ENCODE measurements around the gene UFSP2. TPM values are rescaled to one million over a fixed set of nuclear protein-coding genes. Genes with fewer than 3 reads are reported as not detected.
A peak's percentile ranks its signal among the peaks of the same experiment; 100 is the strongest.

Gene UFSP2
- total and polyA plus RNA-seq, 7 experiments from 2014 or later = 13.9 to 54.6 (median 26.5) TPM

DNA sequence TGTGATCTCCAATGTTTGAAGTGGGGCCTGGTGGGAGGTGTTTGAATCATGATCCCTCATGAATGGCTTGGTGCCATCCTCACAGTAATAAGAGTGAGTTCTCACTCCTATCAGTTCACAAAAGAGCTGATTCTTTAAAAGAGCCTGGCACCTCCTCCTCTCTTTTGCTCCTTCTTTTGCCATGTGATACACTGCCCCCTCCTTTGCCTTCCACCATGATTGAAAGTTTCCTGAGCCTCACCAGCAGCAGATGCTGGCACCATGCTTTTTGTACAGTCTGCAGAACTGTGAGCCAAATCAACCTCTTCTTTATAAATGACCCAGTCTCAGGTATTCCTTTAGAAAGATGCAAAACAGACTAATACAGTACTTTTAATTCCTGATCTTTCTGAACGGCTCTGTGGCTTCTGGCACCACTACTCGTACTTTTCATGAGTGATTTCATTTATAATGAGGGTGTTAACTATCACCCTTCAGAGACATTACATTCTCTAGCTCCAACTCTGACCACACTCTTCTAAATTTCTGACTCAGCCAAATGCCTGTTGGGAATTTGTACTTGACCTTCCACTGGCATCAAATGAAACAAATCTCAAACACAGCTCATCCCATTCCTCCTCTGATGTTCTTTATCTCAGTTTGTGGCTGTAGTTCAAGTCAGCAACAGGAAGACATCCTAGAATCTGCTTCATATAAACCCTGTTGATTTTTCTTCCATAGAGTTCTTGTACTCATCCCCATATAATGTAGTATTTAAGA is 4.2 kb downstream of the UFSP2 start:
- no peak overlapping the region for H3K4me3 ChIP-seq (ENCODE audit: low read length)
- peaks cover 4 to 29% (median 7%) of the 10 kb centered on the region in 3 experiments for H3K36me3 ChIP-seq (ENCODE audit: control insufficient read depth in 2 of 3, insufficient read depth in 3 of 3, low read length in 3 of 3)
- intact Hi-C loops (cut with micrococcal nuclease) = loop anchor here (10.0 kb wide), 3 partner anchors 773 to 1917 kb away; partner anchors contain the start of genes CYP4V2 (in 1 of the 2) and ING2 (in 1 of the 2)
- Mint-ChIP-seq H3K36me3 (peaks cover 19 to 28% (median 26%) of the 10 kb centered on the region in 5 donors), H3K4me3 (no peak overlapping the region), H3K4me1 (peaks cover 26 to 51% (median 45%) of the 10 kb centered on the region in 7 donors), H3K9me3 (peaks cover 0 to 2% (median 0%) of the 10 kb centered on the region in 11 donors), H3K27ac (peak overlapping the region in 2 of 9 donors; percentile 1 to 12), H3K27me3 (no peaks in the 10 kb centered on the region)
- ChIA-PET CTCF (no interaction called here), POLR2A (interaction anchor here (0.9 kb wide), 1 partner anchor 79 kb away, joined by 3 read pairs; no protein-coding TSS in a partner anchor)
- H3K27ac ChIP-seq (ENCODE audit: low read depth, low read length) = no peak overlapping the region
- ATAC-seq (no peak), DNase-seq (no peak)
- no peaks in the 10 kb centered on the region for H3K27me3 ChIP-seq (ENCODE audit: control insufficient read depth in 2 of 2, insufficient read depth in 2 of 2, low read length in 2 of 2)
- H3K4me1 ChIP-seq (ENCODE audit: control insufficient read depth in 2 of 2, insufficient read depth in 2 of 2, low read length in 2 of 2) = peaks cover 16 to 18% of the 10 kb centered on the region in 2 donors
- H3K9me3 ChIP-seq (ENCODE audit: control insufficient read depth in 2 of 3, low read length in 3 of 3) = no peaks in the 10 kb centered on the region

DNA sequence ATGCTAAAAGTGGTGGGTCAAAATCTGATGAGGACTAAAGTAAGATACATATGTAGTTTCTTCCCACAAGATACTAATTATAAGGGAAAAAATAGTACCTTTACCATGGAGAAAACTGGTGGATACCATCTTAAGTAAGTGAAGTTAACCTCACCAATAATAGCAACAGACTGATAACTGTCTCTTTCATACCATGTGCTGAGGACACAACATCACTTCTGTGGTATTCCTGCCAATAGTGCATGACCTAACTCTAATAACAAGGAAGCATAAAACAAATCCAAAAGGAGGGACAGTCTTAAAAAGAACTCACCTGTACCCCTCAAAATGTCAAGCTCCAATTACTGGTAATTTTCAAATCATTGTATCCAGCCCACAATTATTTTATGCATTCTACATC is 8.8 kb downstream of the UFSP2 start:
- H3K36me3 ChIP-seq (ENCODE audit: control insufficient read depth in 2 of 3, insufficient read depth in 3 of 3, low read length in 3 of 3) = peaks cover 4 to 41% (median 14%) of the 10 kb centered on the region in 3 experiments
- DNase-seq (no peak), ATAC-seq (no peak)
- H3K27me3 ChIP-seq (ENCODE audit: control insufficient read depth in 2 of 2, insufficient read depth in 2 of 2, low read length in 2 of 2) = no peaks in the 10 kb centered on the region
- Mint-ChIP-seq H3K4me3 (no peak overlapping the region), H3K36me3 (peaks cover 18 to 44% (median 28%) of the 10 kb centered on the region in 5 donors), H3K9me3 (no peaks in the 10 kb centered on the region), H3K27me3 (no peaks in the 10 kb centered on the region), H3K4me1 (peaks cover 3 to 22% (median 13%) of the 10 kb centered on the region in 7 donors), H3K27ac (peak overlapping the region in 1 of 9 donors; percentile 6)
- no peaks in the 10 kb centered on the region for H3K9me3 ChIP-seq (ENCODE audit: control insufficient read depth in 2 of 3, low read length in 3 of 3)
- no peak overlapping the region for H3K4me3 ChIP-seq (ENCODE audit: low read length)
- H3K4me1 ChIP-seq (ENCODE audit: control insufficient read depth in 2 of 2, insufficient read depth in 2 of 2, low read length in 2 of 2) = no peaks in the 10 kb centered on the region
- ChIA-PET CTCF (no interaction called here), POLR2A (interaction anchor here (0.7 to 0.8 kb wide), 2 partner anchors 15 to 1015 kb away, joined by 3 read pairs; no protein-coding TSS in a partner anchor)
- intact Hi-C loops (cut with micrococcal nuclease) = no loop called here
- H3K27ac ChIP-seq (ENCODE audit: low read depth, low read length) = no peak overlapping the region

DNA sequence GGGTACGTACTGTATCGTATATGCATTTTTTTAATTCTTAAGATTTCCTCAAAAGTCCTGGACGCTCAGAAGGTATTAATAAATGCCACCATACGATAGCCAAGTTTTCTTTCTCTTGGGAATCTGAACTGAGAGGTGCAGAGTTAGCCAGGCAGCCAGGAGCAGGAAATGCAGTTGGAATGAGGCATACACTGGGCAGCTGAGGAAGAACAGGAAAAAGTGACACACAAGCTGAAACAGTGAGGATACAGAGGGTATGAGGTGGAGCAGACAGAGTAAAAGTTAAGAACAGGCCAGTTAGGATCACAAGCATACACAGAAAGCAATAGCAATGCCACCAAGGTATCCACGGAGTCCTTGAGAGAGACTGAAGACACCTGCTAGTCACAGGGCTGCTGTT is 13.4 kb downstream of the UFSP2 start:
- Mint-ChIP-seq H3K36me3 (peaks cover 8 to 39% (median 25%) of the 10 kb centered on the region in 5 donors), H3K27me3 (no peaks in the 10 kb centered on the region), H3K27ac (no peak overlapping the region), H3K9me3 (peaks cover 0 to 3% (median 0%) of the 10 kb centered on the region in 11 donors), H3K4me3 (no peak overlapping the region), H3K4me1 (peaks cover 0 to 4% (median 4%) of the 10 kb centered on the region in 7 donors)
- peaks cover 3 to 31% (median 8%) of the 10 kb centered on the region in 3 experiments for H3K36me3 ChIP-seq (ENCODE audit: control insufficient read depth in 2 of 3, insufficient read depth in 3 of 3, low read length in 3 of 3)
- H3K4me3 ChIP-seq (ENCODE audit: low read length) = no peak overlapping the region
- H3K27me3 ChIP-seq (ENCODE audit: control insufficient read depth in 2 of 2, insufficient read depth in 2 of 2, low read length in 2 of 2) = no peaks in the 10 kb centered on the region
- DNase-seq (no peak), ATAC-seq (no peak)
- H3K4me1 ChIP-seq (ENCODE audit: control insufficient read depth in 2 of 2, insufficient read depth in 2 of 2, low read length in 2 of 2) = no peaks in the 10 kb centered on the region
- intact Hi-C loops (cut with micrococcal nuclease) = no loop called here
- CTCF ChIA-PET = no interaction called here
- POLR2A ChIA-PET = interaction anchor here (1.0 kb wide), 1 partner anchor 13 kb away, joined by 4 read pairs; the partner anchor contains the start of gene UFSP2
- H3K9me3 ChIP-seq (ENCODE audit: control insufficient read depth in 2 of 3, low read length in 3 of 3) = no peaks in the 10 kb centered on the region
- no peak overlapping the region for H3K27ac ChIP-seq (ENCODE audit: low read depth, low read length)

DNA sequence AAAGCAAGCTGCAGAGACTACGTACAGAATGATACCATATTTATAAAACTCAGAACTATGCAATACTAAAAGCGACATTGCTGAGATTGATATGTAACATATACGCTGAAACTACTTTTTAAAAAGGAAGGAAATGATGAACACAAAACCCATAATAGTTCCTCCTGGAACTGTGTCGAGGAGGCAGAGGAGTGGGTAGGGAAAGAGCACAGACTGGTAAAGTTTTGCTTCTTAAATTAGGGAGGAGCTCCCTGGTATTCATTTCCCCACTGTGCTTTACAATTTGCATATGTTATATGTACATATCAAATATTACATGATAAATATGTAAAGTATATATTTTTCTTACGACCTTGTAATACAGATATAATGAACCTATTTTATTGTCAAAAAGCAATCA is 13.9 kb downstream of the UFSP2 start:
- ChIA-PET POLR2A (interaction anchor here (1.0 kb wide), 1 partner anchor 14 kb away, joined by 4 read pairs; the partner anchor contains the start of gene UFSP2), CTCF (no interaction called here)
- Mint-ChIP-seq H3K36me3 (peaks cover 4 to 35% (median 20%) of the 10 kb centered on the region in 5 donors), H3K4me1 (peaks cover 0 to 4% (median 0%) of the 10 kb centered on the region in 7 donors), H3K4me3 (no peak overlapping the region), H3K9me3 (peaks cover 0 to 3% (median 0%) of the 10 kb centered on the region in 11 donors), H3K27me3 (no peaks in the 10 kb centered on the region), H3K27ac (no peak overlapping the region)
- H3K4me3 ChIP-seq (ENCODE audit: low read length) = no peak overlapping the region
- ATAC-seq = no peak
- DNase-seq = no peak
- no peaks in the 10 kb centered on the region for H3K4me1 ChIP-seq (ENCODE audit: control insufficient read depth in 2 of 2, insufficient read depth in 2 of 2, low read length in 2 of 2)
- no peak overlapping the region for H3K27ac ChIP-seq (ENCODE audit: low read depth, low read length)
- peaks cover 0 to 25% (median 8%) of the 10 kb centered on the region in 3 experiments for H3K36me3 ChIP-seq (ENCODE audit: control insufficient read depth in 2 of 3, insufficient read depth in 3 of 3, low read length in 3 of 3)
- intact Hi-C loops (cut with micrococcal nuclease) = no loop called here
- no peaks in the 10 kb centered on the region for H3K9me3 ChIP-seq (ENCODE audit: control insufficient read depth in 2 of 3, low read length in 3 of 3)
- H3K27me3 ChIP-seq (ENCODE audit: control insufficient read depth in 2 of 2, insufficient read depth in 2 of 2, low read length in 2 of 2) = no peaks in the 10 kb centered on the region

DNA sequence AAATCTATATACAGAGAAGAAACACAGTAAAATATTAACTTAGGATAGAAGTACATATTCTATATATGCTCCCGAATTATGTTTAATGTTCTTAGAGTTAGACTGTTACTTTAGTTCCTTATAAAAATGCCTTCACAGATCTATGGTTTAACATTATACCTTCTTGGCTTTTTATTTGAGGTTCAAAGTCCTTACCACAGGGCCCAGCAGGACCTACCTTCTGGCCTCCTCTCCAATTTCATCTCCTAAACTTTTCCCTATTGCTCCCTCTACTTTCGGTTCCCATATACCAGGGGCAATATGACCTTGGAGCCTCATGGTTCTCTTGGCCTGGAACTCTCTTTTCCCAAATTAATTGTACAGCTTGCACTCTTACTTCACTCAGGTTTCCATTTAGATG is 17.3 kb downstream of the UFSP2 start:
- CTCF ChIA-PET = no interaction called here
- DNase-seq = no peak
- POLR2A ChIA-PET = no interaction called here

DNA sequence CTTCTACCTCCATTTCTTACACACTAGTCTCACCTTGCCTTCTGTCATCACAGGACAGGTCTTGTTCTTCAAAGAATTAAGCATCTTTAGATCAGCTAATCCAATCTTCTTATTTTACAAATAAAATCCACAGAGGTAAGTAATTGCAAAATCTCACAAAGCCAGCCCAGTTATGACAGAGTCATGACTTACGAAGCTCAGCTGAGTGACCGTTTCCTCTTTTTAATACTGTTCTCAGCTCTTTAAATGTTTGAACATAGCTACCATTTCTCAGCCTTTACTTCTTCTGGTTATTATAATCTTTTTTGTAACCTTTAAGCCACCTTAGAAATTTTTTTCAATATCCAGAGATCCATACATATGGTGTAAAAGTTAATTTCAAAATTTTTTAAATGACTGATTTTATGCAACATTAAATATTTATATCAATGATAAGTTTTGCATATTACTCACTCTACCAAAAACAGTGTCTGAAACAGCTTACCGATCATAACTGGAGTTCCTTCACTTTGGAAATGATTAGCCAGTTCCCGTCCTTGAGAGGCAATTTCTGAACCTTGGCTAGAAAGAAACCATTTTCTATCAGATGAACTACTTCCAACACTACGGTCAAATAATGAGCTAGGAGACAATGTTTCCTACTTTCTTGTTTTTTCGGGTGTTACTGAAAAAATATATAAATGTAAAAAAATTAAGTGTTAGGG is 20.3 kb downstream of the UFSP2 start:
- CTCF ChIA-PET = interaction anchor here (0.6 kb wide), 1 partner anchor 659 kb away, joined by 5 read pairs; no protein-coding TSS in a partner anchor
- H3K36me3 ChIP-seq (ENCODE audit: control insufficient read depth in 2 of 3, insufficient read depth in 3 of 3, low read length in 3 of 3) = peaks cover 0 to 33% (median 0%) of the 10 kb centered on the region in 3 experiments
- H3K9me3 Mint-ChIP-seq = peaks cover 0 to 3% (median 0%) of the 10 kb centered on the region in 11 donors
- H3K4me1 ChIP-seq (ENCODE audit: control insufficient read depth in 2 of 2, insufficient read depth in 2 of 2, low read length in 2 of 2) = no peaks in the 10 kb centered on the region
- intact Hi-C loops (cut with micrococcal nuclease) = no loop called here
- POLR2A ChIA-PET = interaction anchor here (1.1 to 1.6 kb wide), 2 partner anchors 9 to 19 kb away, joined by 3 to 7 read pairs; partner anchors contain the start of genes ANKRD37 and LRP2BP
- H3K36me3 Mint-ChIP-seq = peaks cover 4 to 33% (median 21%) of the 10 kb centered on the region in 5 donors
- ATAC-seq = peak; percentile 31
- peaks cover 0 to 13% (median 0%) of the 10 kb centered on the region in 7 donors for H3K4me1 Mint-ChIP-seq
- H3K27me3 Mint-ChIP-seq = no peaks in the 10 kb centered on the region
- no peak for DNase-seq
- no peaks in the 10 kb centered on the region for H3K27me3 ChIP-seq (ENCODE audit: control insufficient read depth in 2 of 2, insufficient read depth in 2 of 2, low read length in 2 of 2)
- no peak overlapping the region for H3K27ac ChIP-seq (ENCODE audit: low read depth, low read length)
- H3K9me3 ChIP-seq (ENCODE audit: control insufficient read depth in 2 of 3, low read length in 3 of 3) = no peaks in the 10 kb centered on the region
- no peak overlapping the region for H3K27ac Mint-ChIP-seq
- H3K4me3 ChIP-seq (ENCODE audit: low read length) = no peak overlapping the region
- no peak overlapping the region for H3K4me3 Mint-ChIP-seq

More for the DNA sequence above, 17.3 kb downstream of the UFSP2 start:
- H3K4me1 Mint-ChIP-seq = peaks cover 0 to 4% (median 0%) of the 10 kb centered on the region in 7 donors
- no peaks in the 10 kb centered on the region for H3K27me3 ChIP-seq (ENCODE audit: control insufficient read depth in 2 of 2, insufficient read depth in 2 of 2, low read length in 2 of 2)
- no peak overlapping the region for H3K27ac ChIP-seq (ENCODE audit: low read depth, low read length)
- peaks cover 0 to 3% (median 0%) of the 10 kb centered on the region in 11 donors for H3K9me3 Mint-ChIP-seq
- no peaks in the 10 kb centered on the region for H3K27me3 Mint-ChIP-seq
- peaks cover 4 to 31% (median 22%) of the 10 kb centered on the region in 5 donors for H3K36me3 Mint-ChIP-seq
- no peaks in the 10 kb centered on the region for H3K4me1 ChIP-seq (ENCODE audit: control insufficient read depth in 2 of 2, insufficient read depth in 2 of 2, low read length in 2 of 2)
- no peak overlapping the region for H3K4me3 ChIP-seq (ENCODE audit: low read length)
- H3K27ac Mint-ChIP-seq = no peak overlapping the region
- intact Hi-C loops (cut with micrococcal nuclease) = no loop called here
- H3K4me3 Mint-ChIP-seq = no peak overlapping the region
- no peak for ATAC-seq
- H3K9me3 ChIP-seq (ENCODE audit: control insufficient read depth in 2 of 3, low read length in 3 of 3) = no peaks in the 10 kb centered on the region
- peaks cover 0 to 20% (median 0%) of the 10 kb centered on the region in 3 experiments for H3K36me3 ChIP-seq (ENCODE audit: control insufficient read depth in 2 of 3, insufficient read depth in 3 of 3, low read length in 3 of 3)
